MG63 (cell line): Measurements from ENCODE around the gene CDC37L1. TPM values are rescaled to one million over a fixed set of nuclear protein-coding genes. Genes with fewer than 3 reads are reported as not detected.
"Not testable (repeated sequence)": the region's sequence is repeated elsewhere in the genome, so short reads cannot be mapped to it uniquely, and the experiment has no call there.

Source experiments
- DNase-seq: peaks from one replicate; pipeline ENCODE4 v3.0.0-alpha.2; 2020
- H3K27me3 ChIP-seq: fragments of 250-450 bp; sonication (Bioruptor Pico); 2 replicates; pipeline ENCODE4 v1.5.1; 2020; ENCODE audit warnings: mild to moderate bottlenecking, moderate library complexity
- H3K36me3 ChIP-seq: fragments of 250-450 bp; sonication (Bioruptor Pico); 2 replicates; pipeline ENCODE4 v1.5.1; 2020; ENCODE audit warnings: mild to moderate bottlenecking, moderate library complexity
- H3K4me3 ChIP-seq: fragments of 250-450 bp; sonication (Bioruptor Pico); 2 replicates; pipeline ENCODE4 v1.5.1; 2020; ENCODE audit warnings: mild to moderate bottlenecking, moderate library complexity
- H3K9me3 ChIP-seq: fragments of 250-450 bp; sonication (Bioruptor Pico); 2 replicates; pipeline ENCODE4 v1.5.1; 2020; ENCODE audit warnings: mild to moderate bottlenecking, moderate library complexity
- total RNA-seq: library from RNA; depleted of rRNA; stranded (reverse); fragments of >200 nt; shearing (Covaris generic); gene quantifications from 2 replicates; pipeline ENCODE4 v1.2.3, GENCODE V29; 2014; ENCODE audit warnings: low replicate concordance

The CDC37L1 gene
- total RNA-seq, 1 experiment from 2014 or later: 12.9 TPM

DNA sequence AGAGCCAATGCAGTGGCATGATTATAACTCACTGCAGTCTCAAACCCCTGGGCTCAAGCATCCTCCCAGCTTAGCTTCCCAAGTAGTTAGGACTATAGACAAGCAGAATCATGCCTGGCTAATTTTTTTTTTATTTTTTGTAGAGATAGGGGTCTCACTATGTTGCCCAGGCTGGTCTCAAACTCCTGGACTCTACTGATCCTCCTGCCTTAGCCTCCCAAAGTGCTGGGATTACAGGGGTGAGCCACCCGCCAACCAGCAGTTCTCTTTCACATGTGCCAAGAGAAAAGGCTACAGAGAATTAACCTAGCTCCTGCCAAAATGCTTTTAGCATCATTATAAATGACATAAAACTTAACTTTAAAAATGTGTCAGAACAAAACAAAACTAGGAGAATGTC is 53.5 kb downstream of the CDC37L1 start:
- Histone ChIP-seq H3K9me3 (no peaks in the 10 kb centered on the region), H3K27me3 (no peaks in the 10 kb centered on the region), H3K36me3 (no peaks in the 10 kb centered on the region), H3K4me3 (no peak overlapping the region)
- DNase-seq: no peak

DNA sequence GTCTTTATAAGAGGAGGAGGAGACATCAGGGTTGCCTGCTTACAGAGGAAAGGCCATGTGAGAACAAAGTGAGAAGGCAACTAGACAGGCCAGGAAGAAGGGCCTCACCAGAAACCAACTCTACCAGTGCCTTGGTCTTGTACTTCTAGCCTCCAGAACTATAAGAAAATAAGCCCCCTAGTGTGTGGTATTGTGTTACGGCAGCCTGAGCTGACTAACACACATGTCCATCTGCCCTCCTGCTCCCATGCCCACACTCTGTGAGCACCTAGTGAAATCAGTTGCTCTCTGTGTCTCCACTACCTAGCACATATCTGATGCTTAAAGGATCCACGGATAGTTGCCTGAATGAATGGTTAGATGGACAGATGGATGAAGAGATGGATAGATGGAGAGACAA is 54.8 kb downstream of the CDC37L1 start:
- no peak for DNase-seq

DNA sequence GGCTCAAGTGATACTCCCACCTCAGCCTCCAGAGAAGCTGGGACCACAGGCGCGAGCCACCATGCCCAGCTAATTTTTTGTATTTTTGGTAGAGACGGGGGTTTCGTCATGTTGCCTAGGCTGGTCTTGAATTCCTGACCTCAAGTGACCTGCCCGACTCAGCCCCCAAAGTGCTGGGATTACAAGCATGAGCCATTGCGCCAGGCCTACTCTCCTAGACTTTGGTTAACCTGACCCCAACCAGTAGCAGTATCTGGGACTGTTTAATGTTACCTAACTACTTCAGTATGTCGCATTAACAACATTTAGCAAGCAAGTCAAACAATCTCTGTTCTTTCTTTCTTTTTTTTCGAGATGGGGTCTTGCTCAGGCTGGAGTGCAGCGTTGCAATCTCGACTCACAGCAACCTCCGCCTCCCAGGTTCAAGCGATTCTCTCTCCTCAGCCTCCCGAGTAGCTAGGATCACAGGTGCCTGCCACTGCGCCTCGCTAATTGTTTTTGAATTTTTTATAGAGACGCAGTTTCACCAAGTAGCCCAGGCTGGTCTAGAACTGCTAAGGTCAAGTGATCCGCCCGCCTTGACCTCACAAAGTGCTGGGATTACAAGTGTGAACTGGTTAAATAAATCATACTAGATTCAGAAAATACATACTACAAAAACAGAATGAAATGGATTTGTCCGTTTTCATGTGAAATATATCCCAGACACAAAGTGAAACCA is 59.7 kb downstream of the CDC37L1 start:
- peak overlapping the region; percentile 63 for H3K4me3 ChIP-seq
- H3K36me3 ChIP-seq: no peaks in the 10 kb centered on the region
- DNase-seq: no peak
- H3K9me3 ChIP-seq: no peaks in the 10 kb centered on the region
- H3K27me3 ChIP-seq: no peaks in the 10 kb centered on the region

More for the DNA sequence above, 54.8 kb downstream of the CDC37L1 start:
- Histone ChIP-seq H3K9me3 (no peaks in the 10 kb centered on the region), H3K27me3 (no peaks in the 10 kb centered on the region), H3K36me3 (no peaks in the 10 kb centered on the region), H3K4me3 (no peak overlapping the region)

DNA sequence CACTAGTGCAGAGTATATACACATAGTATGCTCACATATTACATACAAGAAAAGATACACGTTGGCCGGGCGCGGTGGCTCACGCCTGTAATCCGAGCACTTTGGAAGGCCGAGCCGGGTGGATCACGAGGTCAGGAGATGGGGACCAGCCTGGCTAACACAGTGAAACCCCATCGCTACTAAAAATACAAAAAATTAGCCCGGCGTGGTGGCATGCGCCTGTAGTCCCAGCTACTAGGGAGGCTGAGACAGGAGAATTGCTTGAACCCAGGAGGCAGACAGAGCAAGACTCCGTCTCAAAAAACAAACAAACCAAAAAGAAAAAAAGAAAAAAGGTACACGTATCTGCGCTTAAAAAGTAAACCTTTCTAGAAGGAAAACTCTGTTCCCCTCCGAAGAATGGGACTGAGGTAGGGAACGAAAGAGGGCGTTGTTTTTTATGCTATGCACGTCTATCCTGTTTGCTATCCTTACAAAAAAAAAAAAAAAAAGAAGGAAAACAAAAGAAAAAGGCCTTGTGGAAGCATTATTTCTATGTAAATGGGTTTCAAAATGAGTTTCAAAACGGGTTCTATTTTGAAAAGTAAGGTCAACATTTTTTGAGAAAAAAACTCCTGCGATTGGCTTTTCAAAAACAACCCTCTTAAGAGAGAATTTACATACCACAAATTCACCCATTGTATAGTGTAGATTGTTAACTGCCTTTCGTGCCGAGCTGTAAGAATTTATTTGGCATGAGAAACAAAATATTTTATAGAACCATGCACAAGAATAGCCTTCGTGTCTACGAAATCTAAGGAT is 60.4 kb downstream of the CDC37L1 start:
- H3K36me3 ChIP-seq: no peaks in the 10 kb centered on the region
- no peaks in the 10 kb centered on the region for H3K27me3 ChIP-seq
- H3K9me3 ChIP-seq: no peaks in the 10 kb centered on the region
- H3K4me3 ChIP-seq: peak overlapping the region; percentile 63
- no peak for DNase-seq

DNA sequence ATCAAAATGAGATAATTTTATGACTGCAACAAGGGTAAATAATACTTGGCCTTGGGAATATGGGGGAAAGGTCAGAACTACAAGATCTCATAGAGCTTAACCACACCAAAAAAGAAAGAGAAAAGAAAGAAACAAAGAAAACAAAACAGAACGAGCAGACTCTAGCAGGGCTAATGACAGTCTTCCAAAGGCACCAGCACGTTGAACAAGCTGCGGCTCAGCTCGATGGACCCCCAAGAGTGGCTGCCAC is 60.9 kb downstream of the CDC37L1 start:
- H3K9me3 ChIP-seq: no peaks in the 10 kb centered on the region
- DNase-seq: no peak
- no peaks in the 10 kb centered on the region for H3K27me3 ChIP-seq
- H3K36me3 ChIP-seq: no peaks in the 10 kb centered on the region
- peak overlapping the region; percentile 63 for H3K4me3 ChIP-seq

DNA sequence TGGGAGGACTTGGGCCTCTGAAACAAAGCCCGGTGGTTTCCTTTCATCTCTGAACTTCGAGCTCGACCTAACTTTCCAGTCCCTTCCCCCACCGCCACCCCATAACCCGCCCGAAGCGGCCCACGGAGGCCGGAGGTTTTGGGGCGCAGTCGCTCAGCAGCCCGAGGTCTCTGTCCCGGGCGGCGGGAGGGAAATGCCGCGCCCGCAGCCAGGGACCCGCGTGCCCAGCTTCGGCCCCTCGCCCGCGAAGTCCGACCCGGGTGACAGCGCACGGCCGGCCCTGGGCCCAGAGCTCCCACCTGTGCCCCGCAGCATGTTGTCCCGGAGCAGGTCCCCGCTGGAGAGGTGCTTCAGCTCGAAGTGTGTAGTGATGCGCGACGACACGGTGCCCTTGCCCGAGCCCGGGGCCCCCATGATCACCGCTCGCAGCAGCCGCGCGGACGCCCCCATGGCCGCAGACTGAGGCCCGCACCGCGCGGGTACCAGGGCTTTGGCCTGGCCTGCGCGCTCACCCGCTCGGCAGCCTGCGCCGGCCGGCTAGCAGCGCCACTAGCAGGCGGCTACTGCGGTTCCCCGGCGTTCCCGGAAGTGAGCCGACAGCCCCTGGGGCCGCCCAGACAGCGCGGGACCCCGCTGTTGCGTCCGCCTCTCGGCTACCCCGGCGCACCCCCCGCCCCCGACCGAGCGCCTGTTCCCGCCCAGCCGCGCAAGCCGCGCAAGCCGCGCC is 61.4 kb downstream of the CDC37L1 start, which contains the start of gene AK3:
Gene AK3, minus strand, starts transcription at position 565 of the 727 bp plus-strand sequence. Its CDS starts 115 bp downstream, at position 450.
- H3K36me3 ChIP-seq: no peaks in the 10 kb centered on the region
- peak; percentile 82 for DNase-seq
- H3K4me3 ChIP-seq: peak within 1 kb of the TSS; percentile 63
- H3K9me3 ChIP-seq: no peaks in the 10 kb centered on the region
- H3K27me3 ChIP-seq: no peaks in the 10 kb centered on the region

DNA sequence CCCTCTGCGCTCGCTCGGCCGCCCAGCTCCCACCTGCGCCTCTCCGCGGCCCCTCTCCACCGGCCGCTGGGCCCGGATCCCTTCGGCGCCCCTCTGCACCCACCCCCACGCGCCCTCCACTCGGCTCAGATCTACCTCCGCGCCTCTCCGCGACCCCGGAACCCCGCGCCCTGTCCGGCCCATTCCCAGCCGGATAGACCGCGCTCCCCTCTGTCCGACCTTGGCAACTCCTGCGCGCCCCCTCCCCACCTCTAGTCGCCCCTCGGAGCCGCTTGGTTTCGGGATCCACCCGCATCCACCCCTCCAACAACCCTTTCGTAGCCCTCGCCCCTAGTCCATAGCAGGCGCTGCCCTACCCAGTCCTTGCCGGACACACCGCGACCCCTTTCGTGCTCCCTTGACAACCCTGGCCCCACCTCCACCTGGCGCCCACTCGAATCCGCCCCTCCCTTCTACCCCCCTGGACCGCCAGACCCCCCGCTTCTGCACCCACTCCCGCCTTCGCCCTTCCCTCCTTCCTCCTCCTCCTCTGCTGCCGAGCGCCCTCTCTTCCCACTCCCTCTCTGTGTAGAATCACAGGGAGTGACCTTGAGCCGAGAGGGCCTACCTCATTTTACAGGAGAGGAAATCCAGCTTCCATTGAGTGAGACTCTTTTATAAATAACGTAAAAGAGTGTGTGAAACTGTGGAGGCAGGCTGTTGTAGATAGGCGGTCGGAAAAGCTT is 62.2 kb downstream of the CDC37L1 start:
- Histone ChIP-seq H3K4me3 (peak overlapping the region; percentile 63), H3K9me3 (no peaks in the 10 kb centered on the region), H3K36me3 (no peaks in the 10 kb centered on the region), H3K27me3 (no peaks in the 10 kb centered on the region)
- DNase-seq: peak; percentile 9

DNA sequence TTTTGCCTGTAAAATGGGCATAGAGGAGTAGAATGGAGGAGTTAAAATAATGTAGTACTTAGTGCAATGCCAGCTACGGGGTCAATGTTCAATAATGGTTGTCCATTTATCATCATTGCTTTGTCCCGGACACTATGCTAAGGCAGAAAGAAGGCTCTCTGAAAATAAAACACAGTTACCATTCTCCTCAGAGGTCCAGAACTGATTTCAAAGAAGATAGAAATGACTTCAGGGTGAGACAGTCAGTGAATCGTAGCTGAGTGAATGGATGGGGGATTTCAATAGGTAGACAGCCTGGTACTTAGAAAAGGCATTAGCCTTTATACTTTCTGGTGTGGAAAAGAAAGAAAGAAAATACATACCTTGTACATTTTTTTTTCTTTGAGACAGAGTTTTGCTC is 62.9 kb downstream of the CDC37L1 start:
- Histone ChIP-seq H3K36me3 (no peaks in the 10 kb centered on the region), H3K9me3 (no peaks in the 10 kb centered on the region), H3K4me3 (no peak overlapping the region), H3K27me3 (no peaks in the 10 kb centered on the region)
- DNase-seq: no peak

DNA sequence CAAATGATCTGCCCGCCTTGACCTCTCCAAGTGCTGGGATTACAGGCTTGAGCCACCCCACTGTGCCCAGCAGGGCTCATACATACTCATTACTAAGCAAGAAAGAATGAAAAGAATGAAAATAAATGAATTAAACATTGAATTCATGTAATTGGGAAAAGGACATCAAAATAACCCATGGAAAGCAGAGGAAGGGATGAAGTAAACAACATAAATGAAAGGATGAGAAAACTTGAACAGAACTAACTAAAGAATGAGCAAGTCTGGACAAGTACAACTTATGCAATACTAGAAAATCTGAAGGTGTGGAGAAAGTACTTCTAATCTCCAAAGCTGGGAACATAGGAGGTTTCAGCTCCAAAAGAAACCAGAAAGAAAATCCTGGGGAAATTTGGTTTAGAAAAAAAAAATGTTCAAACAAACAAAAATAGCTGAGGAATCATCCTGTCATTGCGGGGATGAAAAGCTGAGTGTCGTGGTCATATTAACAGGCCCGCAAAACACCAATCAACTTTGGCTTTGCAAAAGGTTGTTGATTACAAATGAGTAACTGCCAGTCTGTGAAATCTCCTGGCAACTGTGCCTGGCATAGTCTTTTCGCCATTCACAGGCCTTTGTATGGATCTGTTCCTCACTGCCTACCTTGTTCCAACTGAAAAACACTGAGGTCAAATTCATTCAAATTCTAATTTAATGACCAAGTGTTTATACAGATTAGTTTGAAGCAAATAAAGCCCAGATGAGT is 63.9 kb downstream of the CDC37L1 start:
- Histone ChIP-seq H3K9me3 (no peaks in the 10 kb centered on the region), H3K36me3 (no peaks in the 10 kb centered on the region), H3K27me3 (no peaks in the 10 kb centered on the region), H3K4me3 (no peak overlapping the region)
- peak; percentile 22 for DNase-seq

DNA sequence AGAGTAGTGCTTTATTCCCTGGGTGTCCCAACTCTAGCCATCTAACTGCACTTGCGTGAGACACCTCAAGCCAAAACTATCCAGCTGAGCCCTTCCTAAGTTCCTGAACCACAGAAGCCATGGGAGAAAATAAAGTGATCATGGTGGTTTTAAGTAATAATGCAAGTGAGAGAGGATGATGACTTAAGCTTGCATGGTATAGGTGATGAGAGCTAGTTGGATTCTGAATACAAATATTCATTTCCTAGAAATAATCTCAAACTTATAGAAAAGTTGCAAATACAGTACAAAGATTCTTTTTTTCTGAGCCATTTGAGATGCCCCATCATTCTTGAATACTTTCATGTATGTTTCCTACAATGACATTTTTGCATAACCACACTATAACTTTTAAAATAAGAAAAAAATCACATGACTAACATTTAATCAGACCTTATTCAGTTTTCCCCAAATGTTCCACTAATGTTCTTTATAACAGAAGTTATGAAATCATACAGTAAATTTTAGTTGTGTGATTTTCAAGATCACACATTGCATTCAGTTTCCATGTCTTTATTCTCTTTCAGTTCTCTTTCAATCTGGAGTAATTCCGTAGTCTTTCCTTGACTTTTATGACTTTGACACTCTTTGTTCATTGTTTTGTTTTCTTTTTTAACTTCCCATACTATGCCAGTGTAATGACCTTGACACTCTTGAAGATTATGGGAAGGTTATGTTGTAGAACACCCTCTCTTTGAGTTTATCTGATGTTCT is 67.1 kb downstream of the CDC37L1 start:
- Histone ChIP-seq H3K9me3 (no peaks in the 10 kb centered on the region), H3K4me3 (no peak overlapping the region)

DNA sequence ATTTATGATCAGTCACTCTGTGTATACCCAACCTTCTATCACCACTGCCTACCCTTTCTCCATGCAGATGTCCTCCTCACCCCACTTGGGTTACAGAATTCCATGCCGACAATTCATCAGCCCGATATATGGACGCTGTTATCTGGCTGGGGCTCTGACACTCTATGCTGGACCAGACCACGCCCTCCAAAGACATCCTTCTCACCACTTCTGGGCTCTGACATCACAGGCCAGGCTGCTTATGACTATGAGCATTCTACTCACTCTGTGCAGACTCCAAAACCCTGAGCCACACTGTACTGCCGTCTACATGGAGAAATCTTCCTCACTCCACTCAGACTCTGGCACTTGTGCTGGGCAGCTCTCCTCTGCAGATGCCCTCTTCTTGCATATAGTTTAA is 69.2 kb downstream of the CDC37L1 start:
- no peaks in the 10 kb centered on the region for H3K36me3 ChIP-seq
- DNase-seq: no peak

More for the DNA sequence above, 67.1 kb downstream of the CDC37L1 start:
- Histone ChIP-seq H3K36me3 (no peaks in the 10 kb centered on the region), H3K27me3 (no peaks in the 10 kb centered on the region)
- DNase-seq: no peak

DNA sequence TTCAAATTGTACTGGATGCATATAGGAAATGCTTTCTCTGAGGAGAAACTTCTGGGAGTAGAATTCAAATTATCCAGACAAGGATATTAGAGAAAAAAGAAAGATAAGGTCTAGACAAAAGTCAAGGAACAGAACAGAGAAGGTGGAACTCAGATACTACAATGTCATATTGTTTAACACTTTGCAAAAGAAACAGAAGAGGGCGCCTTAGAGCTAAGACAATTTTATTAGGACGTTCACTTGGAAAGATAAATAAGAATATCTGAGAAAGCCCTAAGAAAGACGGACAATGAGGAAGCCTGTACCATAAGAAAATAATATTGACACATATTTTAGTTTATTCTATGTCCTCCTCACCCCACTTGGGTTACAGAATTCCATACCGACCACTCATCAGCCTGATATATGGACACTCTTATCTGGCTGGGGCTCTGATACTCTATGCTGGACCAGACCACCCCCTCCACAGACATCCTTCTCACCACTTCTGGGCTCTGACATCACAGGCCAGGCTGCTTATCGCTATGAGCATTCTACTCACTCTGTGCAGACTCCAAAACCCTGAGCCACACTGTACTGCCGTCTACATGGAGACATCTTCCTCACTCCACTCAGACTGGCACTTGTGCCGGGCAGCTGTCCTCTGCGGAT is 70.8 kb downstream of the CDC37L1 start:
- DNase-seq: no peak
- H3K4me3 ChIP-seq: no peak overlapping the region
- no peaks in the 10 kb centered on the region for H3K36me3 ChIP-seq
- no peaks in the 10 kb centered on the region for H3K9me3 ChIP-seq
- H3K27me3 ChIP-seq: no peaks in the 10 kb centered on the region

More for the DNA sequence above, 69.2 kb downstream of the CDC37L1 start:
- Histone ChIP-seq H3K9me3 (no peaks in the 10 kb centered on the region), H3K4me3 (no peak overlapping the region), H3K27me3 (no peaks in the 10 kb centered on the region)

DNA sequence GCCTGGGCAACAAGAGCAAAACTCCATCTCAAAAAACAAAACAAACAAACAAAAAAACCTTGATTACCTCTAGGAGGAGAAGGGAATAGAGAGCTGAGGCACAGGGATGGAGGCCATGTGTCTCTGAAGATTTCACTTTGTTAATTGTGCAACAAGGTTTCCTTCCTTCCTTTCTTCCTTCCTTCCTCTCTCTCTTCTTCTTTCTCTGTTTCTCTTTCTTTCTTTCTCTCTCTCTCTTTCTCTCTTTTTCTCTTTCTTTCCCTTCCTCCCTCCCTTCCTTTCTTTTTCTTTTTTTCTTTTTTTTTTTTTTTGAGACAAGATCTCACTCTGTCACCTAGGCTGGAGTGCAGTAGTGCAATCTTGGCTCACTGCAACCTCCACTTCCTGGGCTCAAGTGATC is 75.2 kb downstream of the CDC37L1 start:
- H3K27me3 ChIP-seq, H3K9me3 ChIP-seq, H3K4me3 ChIP-seq, DNase-seq, H3K36me3 ChIP-seq: not testable (repeated sequence)

DNA sequence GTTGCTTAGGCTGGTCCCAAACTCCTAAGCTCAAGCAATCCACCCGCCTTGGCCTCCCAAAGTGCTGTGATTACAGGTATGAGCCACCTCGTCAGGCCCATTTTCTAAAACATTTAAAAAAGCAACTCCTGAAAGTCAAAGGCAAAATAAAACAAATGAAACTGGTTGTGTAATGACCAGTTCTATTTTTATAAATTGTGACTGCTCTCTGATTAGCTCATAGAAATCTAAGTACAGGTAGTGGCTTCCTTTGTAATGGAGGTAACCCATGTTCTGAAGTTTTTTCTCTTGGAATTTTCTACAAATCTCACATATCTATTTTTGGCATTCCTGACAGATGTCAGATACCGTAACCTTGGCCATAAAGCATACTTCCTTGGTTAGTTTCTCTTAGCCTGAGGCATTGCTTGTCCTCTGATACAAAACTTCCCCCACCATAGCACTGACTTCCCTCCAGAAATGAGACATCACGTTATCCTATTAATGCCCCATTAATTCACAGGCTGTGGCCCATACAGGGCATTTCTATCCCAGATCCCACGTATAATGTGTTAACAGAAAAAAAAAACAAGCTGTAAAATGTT is 75.7 kb downstream of the CDC37L1 start:
- Histone ChIP-seq H3K9me3 (no peaks in the 10 kb centered on the region), H3K36me3 (no peaks in the 10 kb centered on the region), H3K27me3 (no peaks in the 10 kb centered on the region), H3K4me3 (no peak overlapping the region)
- no peak for DNase-seq

DNA sequence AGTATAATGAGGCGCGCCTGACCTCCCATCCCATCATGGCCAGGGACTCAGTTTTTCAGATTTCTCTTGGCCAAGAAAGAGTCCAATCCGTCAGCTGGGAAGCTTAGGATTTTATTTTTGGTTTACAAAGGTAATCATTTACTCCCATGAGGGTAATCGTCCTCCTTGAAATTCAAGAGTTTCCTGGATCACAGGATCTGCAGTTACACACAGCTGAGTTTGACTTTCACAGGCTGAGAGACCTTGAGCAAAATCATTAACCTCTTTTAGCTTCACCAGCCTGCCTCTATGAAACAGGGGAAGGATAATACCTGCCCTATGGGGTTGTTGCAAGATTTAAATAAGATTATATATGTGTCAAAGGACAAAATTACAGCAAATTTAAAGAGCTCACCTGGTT is 77.1 kb downstream of the CDC37L1 start:
- DNase-seq: no peak
- Histone ChIP-seq H3K27me3 (no peaks in the 10 kb centered on the region), H3K9me3 (no peaks in the 10 kb centered on the region), H3K4me3 (no peak overlapping the region), H3K36me3 (no peaks in the 10 kb centered on the region)
